Upper lobe of left lung (tissue), 6 donors: ENCODE measurements around the gene GPER1. TPM values are rescaled to one million over a fixed set of nuclear protein-coding genes. Genes with fewer than 3 reads are reported as not detected.
"Not testable (repeated sequence)": the region's sequence is repeated elsewhere in the genome, so short reads cannot be mapped to it uniquely, and the experiment has no call there.

Experiments
- ATAC-seq, 2 donors: fragments of 200-7000 bp; cut with Tn5 transposase; one replicate each; pipeline ENCODE4 v1.9.1; 2022; ENCODE audit warnings: mild to moderate bottlenecking in 2 of 2, moderate library complexity in 2 of 2; ENCODE audit not compliant: low FRiP score in 2 of 2
- DNase-seq, 2 donors: peaks; one replicate each; pipeline ENCODE4 v3.0.0-alpha.2; 2019 to 2020
- H3K27ac ChIP-seq, 4 donors: fragments of 200-600 bp; sonication (generic); one replicate each; pipeline ENCODE4 v1.5.1; 2016 to 2019
- H3K27me3 ChIP-seq, 4 donors: fragments of 200-600 bp; sonication (generic); one replicate each; pipeline ENCODE4 v1.5.1; 2017 to 2019
- H3K36me3 ChIP-seq, 4 donors: fragments of 200-600 bp; sonication (generic); one replicate each; pipeline ENCODE4 v1.5.1; 2016 to 2019
- H3K4me1 ChIP-seq, 4 donors: fragments of 200-600 bp; sonication (generic); one replicate each; pipeline ENCODE4 v1.5.1; 2018 to 2019
- H3K4me3 ChIP-seq, 4 donors: fragments of 200-600 bp; sonication (generic); one replicate each; pipeline ENCODE4 v1.5.1; 2017 to 2019; ENCODE audit warnings: mild to moderate bottlenecking in 2 of 4, moderate library complexity in 1 of 4
- H3K9me3 ChIP-seq, 4 donors: fragments of 200-600 bp; sonication (generic); one replicate each; pipeline ENCODE4 v1.5.1; 2018 to 2019
- EP300 ChIP-seq, 4 donors: sonication (generic); formaldehyde crosslinking; IDR thresholded peaks; one replicate each; pipeline ENCODE4 v1.5.1; 2017; ENCODE audit warnings: antibody characterized with exemption in 4 of 4, control low read depth in 2 of 4
- POLR2A ChIP-seq, 4 donors: fragments of 450-650 bp; IDR thresholded peaks; one replicate each; pipeline ENCODE4 v1.5.1; 2016 to 2017; ENCODE audit warnings: antibody characterized with exemption in 4 of 4, mild to moderate bottlenecking in 2 of 4
- POLR2AphosphoS5 ChIP-seq, 2 donors: sonication (generic); formaldehyde crosslinking; IDR thresholded peaks; one replicate each; pipeline ENCODE4 v1.5.1; 2017; ENCODE audit warnings: antibody characterized with exemption in 2 of 2
- WGBS, 2 donors: methylation state at CpG; one replicate each; pipeline ENCODE4 v1.1.5; 2017 to 2018; 5-methylcytosine and 5-hydroxymethylcytosine counted together
- total RNA-seq, 6 donors: library from RNA; depleted of rRNA in 4 of 6; stranded (reverse); fragments of >200 nt in 4 of 6; gene quantifications; one replicate each; pipeline versions ENCODE4 v1.1.0 to v1.2.1, GENCODE V29; 2016 to 2021
- TF ChIP-seq, protein P1 (sequence below), 6 experiments: fragments of 450-650 bp in 4 of 6; fragments of 200-600 bp in 2 of 6; sonication (generic) in 2 of 6; IDR thresholded peaks; one replicate each; pipeline ENCODE4 v1.5.1; 2016 to 2019; ENCODE audit warnings: antibody characterized with exemption in 6 of 6
- donor health status: DM: no; HTN: no; CAD: no; lungs with moderate emphysema.
- donor health status: DM: no; HTN: yes; CAD: no; lungs with severe emphysema.

GPER1 gene
- total RNA-seq, 6 donors from 2014 or later: 6.5 to 24.7 (median 8.5) TPM

DNA sequence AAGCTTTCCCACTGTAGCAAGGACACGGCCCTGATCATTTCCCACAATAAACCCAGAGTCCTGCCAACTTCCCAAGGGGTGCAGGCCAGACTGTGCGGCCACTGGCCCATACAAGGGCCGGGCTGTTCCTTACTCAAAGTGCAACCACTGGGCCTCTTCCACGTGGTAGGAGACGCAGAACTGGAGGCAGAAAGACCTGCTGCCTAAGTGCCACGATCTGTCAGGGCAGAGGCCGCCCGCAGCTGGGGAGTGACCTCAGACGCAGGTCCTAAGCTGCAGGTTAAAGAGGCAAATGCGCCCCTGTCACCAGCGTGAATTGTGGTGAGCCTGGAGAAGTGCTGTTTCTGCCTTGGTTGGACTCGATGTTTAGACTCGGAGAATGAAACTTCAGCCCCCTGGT, 26.2 kb downstream of the GPER1 start:
- H3K4me1 ChIP-seq: no peaks in the 10 kb centered on the region
- no peak overlapping the region for H3K27ac ChIP-seq
- TF ChIP-seq POLR2AphosphoS5 (IDR thresholded peaks at IDR 0.05): no peak
- no peak for TF ChIP-seq EP300 (IDR thresholded peaks at IDR 0.05)
- TF ChIP-seq, protein P1, sequence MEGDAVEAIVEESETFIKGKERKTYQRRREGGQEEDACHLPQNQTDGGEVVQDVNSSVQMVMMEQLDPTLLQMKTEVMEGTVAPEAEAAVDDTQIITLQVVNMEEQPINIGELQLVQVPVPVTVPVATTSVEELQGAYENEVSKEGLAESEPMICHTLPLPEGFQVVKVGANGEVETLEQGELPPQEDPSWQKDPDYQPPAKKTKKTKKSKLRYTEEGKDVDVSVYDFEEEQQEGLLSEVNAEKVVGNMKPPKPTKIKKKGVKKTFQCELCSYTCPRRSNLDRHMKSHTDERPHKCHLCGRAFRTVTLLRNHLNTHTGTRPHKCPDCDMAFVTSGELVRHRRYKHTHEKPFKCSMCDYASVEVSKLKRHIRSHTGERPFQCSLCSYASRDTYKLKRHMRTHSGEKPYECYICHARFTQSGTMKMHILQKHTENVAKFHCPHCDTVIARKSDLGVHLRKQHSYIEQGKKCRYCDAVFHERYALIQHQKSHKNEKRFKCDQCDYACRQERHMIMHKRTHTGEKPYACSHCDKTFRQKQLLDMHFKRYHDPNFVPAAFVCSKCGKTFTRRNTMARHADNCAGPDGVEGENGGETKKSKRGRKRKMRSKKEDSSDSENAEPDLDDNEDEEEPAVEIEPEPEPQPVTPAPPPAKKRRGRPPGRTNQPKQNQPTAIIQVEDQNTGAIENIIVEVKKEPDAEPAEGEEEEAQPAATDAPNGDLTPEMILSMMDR (IDR thresholded peaks at IDR 0.05): no peak
- H3K4me3 ChIP-seq: no peak overlapping the region
- peaks cover 0 to 7% (median 0%) of the 10 kb centered on the region in 4 donors for H3K36me3 ChIP-seq
- H3K9me3 ChIP-seq: no peaks in the 10 kb centered on the region
- no peaks in the 10 kb centered on the region for H3K27me3 ChIP-seq
- no peak for DNase-seq
- no peak for ATAC-seq
- WGBS, 2 donors: 94 to 96% methylated on average over 12 to 13 of the region's 13 CpGs

DNA sequence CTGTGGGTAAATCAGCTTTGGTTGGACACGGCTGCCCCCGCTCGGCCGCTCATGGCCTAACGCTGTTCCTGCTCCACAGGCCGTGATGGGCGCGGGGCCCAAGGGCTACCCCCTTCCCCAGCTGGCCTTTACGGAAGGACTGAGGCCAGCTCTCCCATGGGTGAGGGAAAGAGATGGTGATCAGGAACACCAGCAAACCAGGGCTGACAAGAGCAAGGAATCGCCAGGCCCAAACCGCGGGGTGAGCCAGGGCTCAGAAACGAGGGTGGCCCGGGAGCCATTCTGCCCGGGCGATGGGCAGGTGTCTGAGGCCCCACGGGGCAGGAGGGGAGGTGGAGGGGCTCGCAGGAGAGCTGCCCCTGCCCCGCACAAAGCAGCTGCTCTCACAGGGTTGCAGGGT, 26.6 kb downstream of the GPER1 start:
- ATAC-seq (peak in 1 of 2 donors; percentile 11), DNase-seq (peak in 1 of 2 donors; percentile 69)
- H3K4me3 ChIP-seq: no peak overlapping the region
- no peak for TF ChIP-seq POLR2AphosphoS5 (IDR thresholded peaks at IDR 0.05)
- TF ChIP-seq EP300 (IDR thresholded peaks at IDR 0.05): no peak
- no peak for TF ChIP-seq POLR2A (IDR thresholded peaks at IDR 0.05)
- TF ChIP-seq, protein P1 (IDR thresholded peaks at IDR 0.05): no peak
- H3K9me3 ChIP-seq: no peaks in the 10 kb centered on the region
- H3K27ac ChIP-seq: no peak overlapping the region
- no peaks in the 10 kb centered on the region for H3K27me3 ChIP-seq
- 97 to 100% methylated on average over 2 to 19 of the region's 19 CpGs for WGBS, 2 donors
- peaks cover 0 to 7% (median 0%) of the 10 kb centered on the region in 4 donors for H3K36me3 ChIP-seq
- H3K4me1 ChIP-seq: no peaks in the 10 kb centered on the region

DNA sequence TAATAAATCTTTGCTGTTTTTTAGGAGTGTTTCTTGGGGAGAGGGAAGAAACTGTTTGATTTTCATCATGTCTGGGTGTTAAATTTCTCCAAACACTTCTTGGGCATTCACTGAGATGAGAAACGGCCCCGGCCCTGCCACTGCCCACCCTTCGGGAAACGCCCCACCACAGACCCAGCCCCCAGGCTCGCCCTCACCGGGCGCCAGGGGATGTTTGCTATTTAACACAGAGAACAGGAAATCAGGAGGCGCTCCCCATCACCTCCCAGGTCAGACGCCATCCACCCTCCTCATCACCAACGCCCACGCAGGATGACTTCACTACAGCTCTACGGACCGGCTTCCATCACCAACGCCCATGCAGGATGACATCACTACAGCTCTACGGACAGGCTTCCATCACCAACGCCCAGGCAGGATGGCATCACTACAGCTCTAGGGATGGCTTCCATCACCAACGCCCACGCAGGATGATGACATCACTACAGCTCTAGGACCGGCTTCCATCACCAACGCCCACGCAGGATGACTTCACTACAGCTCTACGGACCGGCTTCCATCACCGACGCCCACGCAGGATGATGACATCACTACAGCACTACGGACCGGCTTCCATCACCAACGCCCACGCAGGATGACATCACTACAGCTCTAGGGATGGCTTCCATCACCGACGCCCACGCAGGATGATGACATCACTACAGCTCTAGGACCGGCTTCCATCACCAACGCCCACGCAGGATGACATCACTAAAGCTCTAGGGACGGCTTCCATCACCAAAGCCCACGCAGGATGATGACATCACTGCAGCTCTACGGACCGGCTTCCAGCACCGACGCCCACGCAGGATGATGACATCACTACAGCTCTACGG, 27.5 kb downstream of the GPER1 start:
- not testable (repeated sequence) for H3K9me3 ChIP-seq, DNase-seq, H3K4me1 ChIP-seq, H3K4me3 ChIP-seq, H3K27me3 ChIP-seq, H3K36me3 ChIP-seq, H3K27ac ChIP-seq, ATAC-seq
- 93 to 95% methylated on average over 44 of the region's 44 CpGs for WGBS, 2 donors

DNA sequence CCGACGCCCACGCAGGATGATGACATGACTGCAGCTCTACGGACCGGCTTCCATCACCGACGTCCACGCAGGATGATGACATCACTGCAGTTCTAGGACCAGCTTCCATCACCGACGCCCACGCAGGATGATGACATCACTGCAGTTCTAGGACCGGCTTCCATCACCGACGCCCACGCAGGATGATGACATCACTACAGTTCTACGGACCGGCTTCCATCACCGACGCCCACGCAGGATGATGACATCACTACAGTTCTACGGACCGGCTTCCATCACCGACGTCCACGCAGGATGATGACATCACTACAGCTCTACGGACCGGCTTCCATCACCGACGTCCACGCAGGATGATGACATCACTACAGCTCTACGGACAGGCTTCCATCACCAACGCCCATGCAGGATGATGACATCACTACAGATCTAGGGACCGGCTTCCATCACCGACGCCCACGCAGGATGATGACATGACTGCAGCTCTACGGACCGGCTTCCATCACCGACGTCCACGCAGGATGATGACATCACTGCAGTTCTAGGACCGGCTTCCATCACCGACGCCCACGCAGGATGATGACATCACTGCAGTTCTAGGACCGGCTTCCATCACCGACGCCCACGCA, 28.6 kb downstream of the GPER1 start:
- H3K36me3 ChIP-seq, H3K27me3 ChIP-seq, H3K4me3 ChIP-seq, H3K9me3 ChIP-seq, ATAC-seq, DNase-seq, H3K4me1 ChIP-seq, H3K27ac ChIP-seq: not testable (repeated sequence)
- 89 to 97% methylated on average over 21 to 47 of the region's 49 CpGs for WGBS, 2 donors

DNA sequence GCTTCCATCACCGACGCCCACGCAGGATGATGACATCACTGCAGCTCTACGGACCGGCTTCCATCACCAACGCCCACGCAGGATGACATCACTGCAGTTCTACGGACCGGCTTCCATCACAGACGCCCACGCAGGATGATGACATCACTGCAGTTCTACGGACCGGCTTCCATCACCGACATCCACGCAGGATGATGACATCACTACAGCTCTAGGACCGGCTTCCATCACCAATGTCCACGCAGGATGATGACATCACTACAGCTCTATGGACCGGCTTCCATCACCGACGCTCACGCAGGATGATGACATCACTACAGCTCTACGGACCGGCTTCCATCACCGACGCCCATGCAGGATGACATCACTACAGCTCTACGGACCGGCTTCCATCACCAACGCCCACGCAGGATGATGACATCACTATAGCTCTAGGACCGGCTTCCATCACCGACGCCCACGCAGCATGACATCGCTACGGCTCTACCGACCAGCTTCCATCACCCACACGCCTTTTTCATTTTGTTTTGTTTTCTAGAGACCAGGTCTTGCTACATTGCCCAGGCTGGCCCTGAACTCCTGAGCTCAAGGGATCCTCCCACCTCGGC, 29.5 kb downstream of the GPER1 start:
- H3K4me1 ChIP-seq: no peaks in the 10 kb centered on the region
- DNase-seq: no peak
- H3K27me3 ChIP-seq: no peaks in the 10 kb centered on the region
- TF ChIP-seq EP300 (IDR thresholded peaks at IDR 0.05) (no peak), POLR2AphosphoS5 (IDR thresholded peaks at IDR 0.05) (no peak), POLR2A (IDR thresholded peaks at IDR 0.05) (no peak)
- TF ChIP-seq, protein P1 (IDR thresholded peaks at IDR 0.05): no peak
- H3K36me3 ChIP-seq: peaks cover 0 to 7% (median 0%) of the 10 kb centered on the region in 4 donors
- WGBS, 2 donors: 96 to 98% methylated on average over 38 of the region's 38 CpGs
- H3K9me3 ChIP-seq: no peaks in the 10 kb centered on the region
- no peak overlapping the region for H3K27ac ChIP-seq
- ATAC-seq: no peak
- H3K4me3 ChIP-seq: no peak overlapping the region
